ENCODE measurements around the gene FOXN3.

DNA sequence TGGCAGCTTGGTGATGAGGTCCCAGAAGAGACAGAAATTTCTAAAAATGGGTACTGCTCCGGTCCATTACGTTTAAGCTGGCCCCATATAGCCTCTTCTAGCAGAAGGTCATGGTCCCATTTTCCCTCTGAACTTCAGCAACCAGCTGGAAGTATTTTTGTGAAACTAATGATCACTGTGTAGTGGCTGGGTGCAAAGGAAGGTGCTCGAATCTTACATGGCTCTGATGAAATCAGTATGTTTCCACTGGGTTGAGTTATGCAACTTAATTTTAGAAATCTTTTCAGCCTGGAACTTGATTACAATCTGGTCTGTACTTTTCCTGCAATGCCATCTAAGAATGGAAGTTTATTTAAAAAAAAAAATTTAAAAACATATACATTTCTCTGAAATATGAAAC is 228.5 kb downstream of the FOXN3 start:
- TF ChIP-seq CTCF (IDR thresholded peaks at IDR 0.05; ENCODE audit: insufficient read depth, low read length), result no peak
- no peak for TF ChIP-seq SPI1 (IDR thresholded peaks at IDR 0.05; ENCODE audit: borderline replicate concordance, low read depth)
- no peak for TF ChIP-seq POLR2AphosphoS5 (IDR thresholded peaks at IDR 0.05; ENCODE audit: low read depth)
- TF ChIP-seq REST (IDR thresholded peaks at IDR 0.05; ENCODE audit: insufficient replicate concordance, low read depth), result no peak
- no peak for TF ChIP-seq GABPA (IDR thresholded peaks at IDR 0.05; ENCODE audit: low read depth)

Measured in HL-60 (cell line).